GM12878 (cell line): ENCODE data around the gene MFSD12. TPM values are rescaled to one million over a fixed set of nuclear protein-coding genes. Genes with fewer than 3 reads are reported as not detected.

ENCODE experiments used
- ATAC-seq: fragments of 200-7000 bp; cut with Tn5 transposase; 3 replicates; pipeline ENCODE4 v1.9.1; 2020; ENCODE audit warnings: mild to moderate bottlenecking, moderate library complexity
- BruUV-seq: library from RNA; stranded (reverse); fragments of 400-500 nt; replicated peaks from 2 replicates; lab custom pipeline; 2021; lab: Mats Ljungman, UMichigan
- CTCF ChIA-PET: fragments of 300-600 bp; sonication (Branson Sonifier 250); formaldehyde crosslinking; extraction: SDS; loops from one replicate; lab custom pipeline; 2021; ENCODE audit warnings: inconsistent platforms; lab: Yijun Ruan, JAX
- POLR2A ChIA-PET: fragments of 350-600 bp; formaldehyde crosslinking; extraction: SDS; loops from one replicate; lab custom pipeline; 2021; ENCODE audit warnings: inconsistent platforms; lab: Charles Lee
- RAD21 ChIA-PET: fragments of 300-600 bp; sonication (Branson Sonifier 250); formaldehyde crosslinking; loops from one replicate; lab custom pipeline; 2023; ENCODE audit warnings: antibody characterized with exemption; ENCODE audit not compliant: unreplicated experiment; lab: Charles Lee
- SMC1A ChIA-PET: fragments of 300-600 bp; sonication (Branson Sonifier 250); formaldehyde crosslinking; loops from one replicate; lab custom pipeline; 2023; ENCODE audit not compliant: unreplicated experiment, uncharacterized antibody; lab: Charles Lee
- DNase-seq: peaks from one replicate; pipeline ENCODE4 v3.0.0-alpha.2; 2011; ENCODE audit warnings: low read depth, low spot score
- FAIRE-seq: peaks from 3 replicates; lab custom pipeline; 2011; peaks lifted over from hg19 to GRCh38; lab: Jason Lieb, UNC
- H2AFZ ChIP-seq: 2 replicates; pipeline ENCODE4 v1.6.0; 2011; ENCODE audit warnings: low read depth, low read length, control low read depth; ENCODE audit not compliant: control insufficient read depth
- H3K27ac ChIP-seq: 2 replicates; pipeline ENCODE4 v1.5.1; 2011; ENCODE audit warnings: control low read depth; ENCODE audit not compliant: control insufficient read depth, insufficient read depth
- H3K27me3 ChIP-seq, 2 experiments: replicated peaks in 1 of 2; 2 replicates each; pipeline versions ENCODE4 v1.6.0 to v1.6.1; 2011; ENCODE audit warnings: low read length in 1 of 2; ENCODE audit not compliant: control insufficient read depth in 2 of 2, insufficient read depth in 2 of 2
- H3K36me3 ChIP-seq, 2 experiments: 2 replicates each; pipeline ENCODE4 v1.5.1; 2011; ENCODE audit warnings: low read length in 1 of 2; ENCODE audit not compliant: control insufficient read depth in 2 of 2, insufficient read depth in 2 of 2
- H3K4me1 ChIP-seq: 2 replicates; pipeline ENCODE4 v1.6.1; 2011; ENCODE audit warnings: mild to moderate bottlenecking, low read length, moderate library complexity, mixed read lengths; ENCODE audit not compliant: control insufficient read depth, insufficient read depth
- H3K4me2 ChIP-seq: 2 replicates; pipeline ENCODE4 v1.6.0; 2011; ENCODE audit warnings: control low read depth; ENCODE audit not compliant: control insufficient read depth, insufficient read depth
- H3K4me3 ChIP-seq: fragments of 200-600 bp; sonication (generic); 2 replicates; pipeline ENCODE4 v1.5.1; 2016
- H3K79me2 ChIP-seq: 2 replicates; pipeline ENCODE4 v1.6.0; 2011; ENCODE audit warnings: low read length; ENCODE audit not compliant: control insufficient read depth, insufficient read depth
- H3K9ac ChIP-seq: 2 replicates; pipeline ENCODE4 v1.8.0; 2011; ENCODE audit warnings: low read length, control low read depth, mixed read lengths; ENCODE audit not compliant: control insufficient read depth, insufficient read depth
- H3K9me3 ChIP-seq: replicated peaks from 3 replicates; pipeline ENCODE4 v1.5.1; 2011; ENCODE audit warnings: mild to moderate bottlenecking, low read length; ENCODE audit not compliant: control insufficient read depth, insufficient read depth
- H4K20me1 ChIP-seq: 2 replicates; pipeline ENCODE4 v1.6.0; 2011; ENCODE audit not compliant: control insufficient read depth, insufficient read depth
- BCL11A ChIP-seq: IDR thresholded peaks from 2 replicates; pipeline ENCODE4 v1.6.1; 2011; ENCODE audit warnings: low read depth, low read length
- CBX3 ChIP-seq: fragments of 200-600 bp; sonication (generic); IDR thresholded peaks from 2 replicates; pipeline ENCODE4 v1.6.1; 2016; ENCODE audit warnings: low read depth, borderline replicate concordance
- CHD1 ChIP-seq: IDR thresholded peaks from 2 replicates; pipeline ENCODE4 v1.6.1; 2012; ENCODE audit warnings: low read depth, low read length, improper control_type of control experiment
- CHD4 ChIP-seq: fragments of 200-600 bp; sonication (generic); IDR thresholded peaks from 2 replicates; pipeline ENCODE4 v1.6.1; 2016; ENCODE audit warnings: mild to moderate bottlenecking
- ESRRA ChIP-seq: IDR thresholded peaks from 2 replicates; pipeline ENCODE4 v1.6.1; 2012; ENCODE audit warnings: mild to moderate bottlenecking, low read length, improper control_type of control experiment
- JUNB ChIP-seq: IDR thresholded peaks from 2 replicates; pipeline ENCODE4 v1.6.1; 2016; ENCODE audit warnings: antibody characterized with exemption, mild to moderate bottlenecking
- WGBS: methylation state at CpG from one replicate; pipeline ENCODE4 v1.1.6; 2016; ENCODE audit warnings: low lambda C conversion rate; ENCODE audit not compliant: insufficient replicate concordance, insufficient coverage; ENCODE audit errors: missing lambda C conversion rate; 5-methylcytosine and 5-hydroxymethylcytosine counted together
- in situ Hi-C: fragments of 300-500 bp; cut with MboI; formaldehyde crosslinking; loops from 9 replicates; pipeline ENCODE4 v1.14.3; 2018; ENCODE audit warnings: mixed read lengths
- intact Hi-C: fragments of 100-400 bp; cut with micrococcal nuclease; formaldehyde crosslinking; loops from one replicate; pipeline ENCODE4 v1.14.2; 2022; ENCODE audit not compliant: unreplicated experiment
- polyA plus RNA-seq, 11 experiments: library from polyadenylated mRNA; depleted of rRNA in 4 of 11; unstranded in 6 of 11; stranded (reverse) in 5 of 11; fragments of >200 nt; fragmentation: Nextera tagmentation in 4 of 11; fragmentation: Illumina TruSeq in 1 of 11; extraction: Ambion mirVana in 4 of 11; extraction: Trizol in 1 of 11; gene quantifications; 1 replicate in 1 of 11; 2 replicates in 10 of 11; pipeline versions ENCODE4 v1.2.1 to v1.2.3, GENCODE V29; 2011 to 2016; ENCODE audit warnings: inconsistent platforms in 2 of 11, missing spikeins in 2 of 11, low read depth in 1 of 11
- total RNA-seq, 4 experiments: library from RNA; depleted of rRNA in 3 of 4; stranded (reverse); fragments of >200 nt in 3 of 4; fragmentation: Illumina TruSeq in 1 of 4; extraction: Trizol in 1 of 4; gene quantifications; 2 replicates each; pipeline versions ENCODE4 v1.2.1 to v1.2.3, GENCODE V29; 2013 to 2021
- TF ChIP-seq, protein P1 (sequence below): fragments of 150-350 bp; IDR thresholded peaks from 2 replicates; pipeline ENCODE4 v1.6.1; 2016; ENCODE audit warnings: low read depth, low read length
- TF ChIP-seq, protein P2 (sequence below): fragments of 450-650 bp; IDR thresholded peaks from 2 replicates; pipeline ENCODE4 v1.6.1; 2017; ENCODE audit warnings: mild to moderate bottlenecking, moderate library complexity
- TF ChIP-seq, protein P3 (sequence below): fragments of 150-350 bp; IDR thresholded peaks from 2 replicates; pipeline ENCODE4 v1.6.1; 2014; ENCODE audit warnings: mild to moderate bottlenecking, low read depth, low read length

Gene MFSD12
- total and polyA plus RNA-seq, 10 of the 15 experiments (the other 5 are each of a cell fraction or from before 2014, with no cell fraction given): 0.58 to 65.9 (median 16.8) TPM

DNA sequence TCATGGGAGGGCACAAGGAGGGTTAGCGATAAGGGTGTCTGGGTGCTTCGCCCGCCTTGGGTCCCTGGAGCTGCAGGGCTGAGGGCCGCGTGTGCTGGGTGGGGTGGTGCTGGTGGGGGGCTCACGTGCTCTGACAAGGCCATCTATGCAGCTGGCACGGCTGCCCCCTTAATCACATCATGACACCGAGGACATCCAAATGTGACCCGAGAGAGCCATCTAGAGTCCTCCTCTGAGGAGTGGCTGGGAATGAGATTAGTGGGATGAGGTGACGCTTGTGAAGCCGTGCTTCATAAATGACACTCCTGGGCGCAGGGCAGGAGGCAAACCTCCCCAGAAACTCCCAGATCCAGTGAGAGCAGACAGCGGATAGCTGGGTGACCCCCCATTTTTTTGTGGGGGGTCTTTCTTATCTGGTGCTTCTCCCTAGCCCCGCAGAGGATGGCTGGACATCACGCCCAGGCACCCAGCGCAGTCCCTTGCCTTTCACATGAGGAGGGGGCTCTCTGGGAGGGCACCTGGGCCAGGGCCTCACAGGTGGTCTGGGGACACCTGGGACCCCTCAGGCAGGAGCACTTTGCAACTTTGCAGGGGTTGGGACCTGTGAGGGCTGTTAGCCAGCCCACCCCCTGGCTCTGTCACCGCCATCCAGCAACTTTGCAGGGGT, 44.7 kb downstream of the MFSD12 start:
- no peak for TF ChIP-seq CBX3
- TF ChIP-seq CHD4: no peak
- TF ChIP-seq CHD1: no peak
- TF ChIP-seq JUNB: no peak
- TF ChIP-seq, protein P1, sequence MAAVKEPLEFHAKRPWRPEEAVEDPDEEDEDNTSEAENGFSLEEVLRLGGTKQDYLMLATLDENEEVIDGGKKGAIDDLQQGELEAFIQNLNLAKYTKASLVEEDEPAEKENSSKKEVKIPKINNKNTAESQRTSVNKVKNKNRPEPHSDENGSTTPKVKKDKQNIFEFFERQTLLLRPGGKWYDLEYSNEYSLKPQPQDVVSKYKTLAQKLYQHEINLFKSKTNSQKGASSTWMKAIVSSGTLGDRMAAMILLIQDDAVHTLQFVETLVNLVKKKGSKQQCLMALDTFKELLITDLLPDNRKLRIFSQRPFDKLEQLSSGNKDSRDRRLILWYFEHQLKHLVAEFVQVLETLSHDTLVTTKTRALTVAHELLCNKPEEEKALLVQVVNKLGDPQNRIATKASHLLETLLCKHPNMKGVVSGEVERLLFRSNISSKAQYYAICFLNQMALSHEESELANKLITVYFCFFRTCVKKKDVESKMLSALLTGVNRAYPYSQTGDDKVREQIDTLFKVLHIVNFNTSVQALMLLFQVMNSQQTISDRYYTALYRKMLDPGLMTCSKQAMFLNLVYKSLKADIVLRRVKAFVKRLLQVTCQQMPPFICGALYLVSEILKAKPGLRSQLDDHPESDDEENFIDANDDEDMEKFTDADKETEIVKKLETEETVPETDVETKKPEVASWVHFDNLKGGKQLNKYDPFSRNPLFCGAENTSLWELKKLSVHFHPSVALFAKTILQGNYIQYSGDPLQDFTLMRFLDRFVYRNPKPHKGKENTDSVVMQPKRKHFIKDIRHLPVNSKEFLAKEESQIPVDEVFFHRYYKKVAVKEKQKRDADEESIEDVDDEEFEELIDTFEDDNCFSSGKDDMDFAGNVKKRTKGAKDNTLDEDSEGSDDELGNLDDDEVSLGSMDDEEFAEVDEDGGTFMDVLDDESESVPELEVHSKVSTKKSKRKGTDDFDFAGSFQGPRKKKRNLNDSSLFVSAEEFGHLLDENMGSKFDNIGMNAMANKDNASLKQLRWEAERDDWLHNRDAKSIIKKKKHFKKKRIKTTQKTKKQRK: no peak
- TF ChIP-seq, protein P2, sequence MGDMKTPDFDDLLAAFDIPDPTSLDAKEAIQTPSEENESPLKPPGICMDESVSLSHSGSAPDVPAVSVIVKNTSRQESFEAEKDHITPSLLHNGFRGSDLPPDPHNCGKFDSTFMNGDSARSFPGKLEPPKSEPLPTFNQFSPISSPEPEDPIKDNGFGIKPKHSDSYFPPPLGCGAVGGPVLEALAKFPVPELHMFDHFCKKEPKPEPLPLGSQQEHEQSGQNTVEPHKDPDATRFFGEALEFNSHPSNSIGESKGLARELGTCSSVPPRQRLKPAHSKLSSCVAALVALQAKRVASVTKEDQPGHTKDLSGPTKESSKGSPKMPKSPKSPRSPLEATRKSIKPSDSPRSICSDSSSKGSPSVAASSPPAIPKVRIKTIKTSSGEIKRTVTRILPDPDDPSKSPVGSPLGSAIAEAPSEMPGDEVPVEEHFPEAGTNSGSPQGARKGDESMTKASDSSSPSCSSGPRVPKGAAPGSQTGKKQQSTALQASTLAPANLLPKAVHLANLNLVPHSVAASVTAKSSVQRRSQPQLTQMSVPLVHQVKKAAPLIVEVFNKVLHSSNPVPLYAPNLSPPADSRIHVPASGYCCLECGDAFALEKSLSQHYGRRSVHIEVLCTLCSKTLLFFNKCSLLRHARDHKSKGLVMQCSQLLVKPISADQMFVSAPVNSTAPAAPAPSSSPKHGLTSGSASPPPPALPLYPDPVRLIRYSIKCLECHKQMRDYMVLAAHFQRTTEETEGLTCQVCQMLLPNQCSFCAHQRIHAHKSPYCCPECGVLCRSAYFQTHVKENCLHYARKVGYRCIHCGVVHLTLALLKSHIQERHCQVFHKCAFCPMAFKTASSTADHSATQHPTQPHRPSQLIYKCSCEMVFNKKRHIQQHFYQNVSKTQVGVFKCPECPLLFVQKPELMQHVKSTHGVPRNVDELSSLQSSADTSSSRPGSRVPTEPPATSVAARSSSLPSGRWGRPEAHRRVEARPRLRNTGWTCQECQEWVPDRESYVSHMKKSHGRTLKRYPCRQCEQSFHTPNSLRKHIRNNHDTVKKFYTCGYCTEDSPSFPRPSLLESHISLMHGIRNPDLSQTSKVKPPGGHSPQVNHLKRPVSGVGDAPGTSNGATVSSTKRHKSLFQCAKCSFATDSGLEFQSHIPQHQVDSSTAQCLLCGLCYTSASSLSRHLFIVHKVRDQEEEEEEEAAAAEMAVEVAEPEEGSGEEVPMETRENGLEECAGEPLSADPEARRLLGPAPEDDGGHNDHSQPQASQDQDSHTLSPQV: no peak
- TF ChIP-seq, protein P3, sequence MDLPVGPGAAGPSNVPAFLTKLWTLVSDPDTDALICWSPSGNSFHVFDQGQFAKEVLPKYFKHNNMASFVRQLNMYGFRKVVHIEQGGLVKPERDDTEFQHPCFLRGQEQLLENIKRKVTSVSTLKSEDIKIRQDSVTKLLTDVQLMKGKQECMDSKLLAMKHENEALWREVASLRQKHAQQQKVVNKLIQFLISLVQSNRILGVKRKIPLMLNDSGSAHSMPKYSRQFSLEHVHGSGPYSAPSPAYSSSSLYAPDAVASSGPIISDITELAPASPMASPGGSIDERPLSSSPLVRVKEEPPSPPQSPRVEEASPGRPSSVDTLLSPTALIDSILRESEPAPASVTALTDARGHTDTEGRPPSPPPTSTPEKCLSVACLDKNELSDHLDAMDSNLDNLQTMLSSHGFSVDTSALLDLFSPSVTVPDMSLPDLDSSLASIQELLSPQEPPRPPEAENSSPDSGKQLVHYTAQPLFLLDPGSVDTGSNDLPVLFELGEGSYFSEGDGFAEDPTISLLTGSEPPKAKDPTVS: no peak
- TF ChIP-seq BCL11A: no peak
- no peak for TF ChIP-seq ESRRA
- TF ChIP-seq, all 136 proteins: peak for 0
- 91% methylated on average over 17 of the region's 17 CpGs for WGBS
- Histone ChIP-seq H3K36me3 (peaks cover 0 to 1% of the 10 kb centered on the region in 2 experiments; a peak in 3 of 4 replicates), H4K20me1 (no peaks in the 10 kb centered on the region), H3K79me2 (peaks cover 32% of the 10 kb centered on the region), H2AFZ (no peak overlapping the region), H3K9ac (no peak overlapping the region), H3K4me2 (no peak overlapping the region), H3K27ac (no peak overlapping the region), H3K9me3 (no peaks in the 10 kb centered on the region), H3K4me3 (no peak overlapping the region), H3K27me3 (no peaks in the 10 kb centered on the region), H3K4me1 (peaks cover 9% of the 10 kb centered on the region; the same call in 1 of the 2 replicates)
- RAD21 ChIA-PET: no interaction called here
- CTCF ChIA-PET: no interaction called here
- SMC1A ChIA-PET: no interaction called here
- BruUV-seq: no TSS peak
- POLR2A ChIA-PET: no interaction called here
- no peak for FAIRE-seq
- no peak for DNase-seq
- in situ Hi-C loops (no loop called here), intact Hi-C loops (no loop called here)
- ATAC-seq: no peak
